Mammary epithelial cell (primary cell): Measurements from ENCODE around the gene MYO7A.

Experiments
- EZH2 ChIP-seq: IDR thresholded peaks from 2 replicates; pipeline ENCODE4 v1.6.1; 2012; ENCODE audit warnings: low read length, inconsistent platforms, borderline replicate concordance
- TF ChIP-seq, protein P1 (sequence below), 2 donors: IDR thresholded peaks in 1 of 2; conservative IDR thresholded peaks in 1 of 2; 2 replicates each; pipeline ENCODE4 v1.5.1; 2011 to 2012; ENCODE audit warnings: inconsistent platforms in 2 of 2, low read length in 2 of 2, mild to moderate bottlenecking in 2 of 2, control low read depth in 1 of 2, low read depth in 1 of 2; ENCODE audit not compliant: insufficient read depth in 1 of 2; ENCODE audit errors: extremely low read depth in 1 of 2

DNA sequence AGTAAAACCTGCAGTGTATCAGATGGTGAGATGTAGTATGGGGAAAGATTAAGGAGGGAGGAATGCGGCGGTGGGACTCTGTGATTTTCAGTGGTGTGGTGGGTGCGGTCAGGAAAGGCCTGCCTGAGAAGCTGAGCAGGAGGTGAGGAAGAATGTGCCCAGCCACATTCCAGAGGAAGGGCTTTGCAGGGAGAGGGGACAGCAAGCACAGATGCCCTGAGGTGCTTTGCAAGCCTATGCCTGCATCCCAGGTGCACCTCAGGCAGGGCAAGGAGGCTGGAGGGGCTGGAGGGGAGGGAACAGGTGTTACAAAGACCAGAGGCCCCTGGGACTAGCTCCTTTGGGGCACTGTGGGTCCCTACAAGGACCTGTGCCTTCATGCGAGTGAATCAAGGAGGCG lies 42.1 kb downstream of the MYO7A start:
- TF ChIP-seq, protein P1, sequence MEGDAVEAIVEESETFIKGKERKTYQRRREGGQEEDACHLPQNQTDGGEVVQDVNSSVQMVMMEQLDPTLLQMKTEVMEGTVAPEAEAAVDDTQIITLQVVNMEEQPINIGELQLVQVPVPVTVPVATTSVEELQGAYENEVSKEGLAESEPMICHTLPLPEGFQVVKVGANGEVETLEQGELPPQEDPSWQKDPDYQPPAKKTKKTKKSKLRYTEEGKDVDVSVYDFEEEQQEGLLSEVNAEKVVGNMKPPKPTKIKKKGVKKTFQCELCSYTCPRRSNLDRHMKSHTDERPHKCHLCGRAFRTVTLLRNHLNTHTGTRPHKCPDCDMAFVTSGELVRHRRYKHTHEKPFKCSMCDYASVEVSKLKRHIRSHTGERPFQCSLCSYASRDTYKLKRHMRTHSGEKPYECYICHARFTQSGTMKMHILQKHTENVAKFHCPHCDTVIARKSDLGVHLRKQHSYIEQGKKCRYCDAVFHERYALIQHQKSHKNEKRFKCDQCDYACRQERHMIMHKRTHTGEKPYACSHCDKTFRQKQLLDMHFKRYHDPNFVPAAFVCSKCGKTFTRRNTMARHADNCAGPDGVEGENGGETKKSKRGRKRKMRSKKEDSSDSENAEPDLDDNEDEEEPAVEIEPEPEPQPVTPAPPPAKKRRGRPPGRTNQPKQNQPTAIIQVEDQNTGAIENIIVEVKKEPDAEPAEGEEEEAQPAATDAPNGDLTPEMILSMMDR (conservative IDR thresholded peaks at IDR 0.05 in 1 of 2, IDR thresholded peaks at IDR 0.05 in 1 of 2; ENCODE audit: extremely low read depth in 1 of 2, insufficient read depth in 1 of 2, low read depth in 1 of 2, low read length in 2 of 2), result no peak
- TF ChIP-seq EZH2, result no peak
